ENCODE data around the gene FBLIM1. TPM values are rescaled to one million over a fixed set of nuclear protein-coding genes. Genes with fewer than 3 reads are reported as not detected.
"Not testable (repeated sequence)": the region's sequence is repeated elsewhere in the genome, so short reads cannot be mapped to it uniquely, and the experiment has no call there.

Gene FBLIM1
- total RNA-seq, 1 experiment from 2014 or later: 95.6 TPM

DNA sequence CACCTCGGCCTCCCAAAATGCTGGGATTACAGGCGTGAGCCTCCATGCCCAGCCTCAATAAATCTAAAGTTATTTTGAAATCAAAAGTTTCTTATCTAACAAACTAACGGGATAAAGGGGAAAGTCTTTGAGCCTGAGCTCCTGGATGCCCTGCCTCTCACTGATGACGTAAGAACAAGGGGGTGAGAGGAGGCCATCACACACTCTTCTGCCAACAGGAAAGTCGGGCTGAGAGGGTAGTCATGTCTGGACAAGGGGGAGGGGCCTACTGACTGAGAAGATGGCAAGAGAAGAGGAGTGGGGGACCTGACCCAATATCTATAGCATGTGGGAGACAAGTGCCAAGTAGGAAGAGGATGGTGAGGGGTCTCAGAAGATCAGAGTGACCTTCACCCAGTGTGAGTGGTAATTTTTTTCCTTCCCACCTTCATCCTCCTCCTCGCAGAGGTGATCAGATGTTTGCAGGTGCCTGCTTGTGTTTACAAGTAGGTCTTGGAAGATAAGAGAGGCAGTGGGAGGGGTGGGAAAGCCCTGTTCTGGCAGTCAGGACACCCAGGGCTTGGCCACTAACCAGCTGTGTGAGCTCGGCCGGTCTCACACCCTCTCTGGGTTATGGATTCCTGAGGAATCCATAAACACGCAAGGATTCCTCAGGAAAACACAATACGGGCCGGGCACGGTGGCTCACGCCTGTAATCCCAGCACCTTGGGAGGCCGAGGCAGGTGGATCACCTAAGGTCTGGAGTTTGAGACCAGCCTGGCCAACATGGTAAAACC is 39.2 kb downstream of the FBLIM1 start:
- DNase-seq: peak; percentile 17
- H3K4me3 ChIP-seq (ENCODE audit: insufficient read depth, low read depth, low read length): no peak overlapping the region
- no peaks in the 10 kb centered on the region for H3K27me3 ChIP-seq (ENCODE audit: control insufficient read depth, insufficient read depth, low read length)
- H3K36me3 ChIP-seq (replicated peaks; ENCODE audit: control insufficient read depth, insufficient read depth, low read length): no peaks in the 10 kb centered on the region

DNA sequence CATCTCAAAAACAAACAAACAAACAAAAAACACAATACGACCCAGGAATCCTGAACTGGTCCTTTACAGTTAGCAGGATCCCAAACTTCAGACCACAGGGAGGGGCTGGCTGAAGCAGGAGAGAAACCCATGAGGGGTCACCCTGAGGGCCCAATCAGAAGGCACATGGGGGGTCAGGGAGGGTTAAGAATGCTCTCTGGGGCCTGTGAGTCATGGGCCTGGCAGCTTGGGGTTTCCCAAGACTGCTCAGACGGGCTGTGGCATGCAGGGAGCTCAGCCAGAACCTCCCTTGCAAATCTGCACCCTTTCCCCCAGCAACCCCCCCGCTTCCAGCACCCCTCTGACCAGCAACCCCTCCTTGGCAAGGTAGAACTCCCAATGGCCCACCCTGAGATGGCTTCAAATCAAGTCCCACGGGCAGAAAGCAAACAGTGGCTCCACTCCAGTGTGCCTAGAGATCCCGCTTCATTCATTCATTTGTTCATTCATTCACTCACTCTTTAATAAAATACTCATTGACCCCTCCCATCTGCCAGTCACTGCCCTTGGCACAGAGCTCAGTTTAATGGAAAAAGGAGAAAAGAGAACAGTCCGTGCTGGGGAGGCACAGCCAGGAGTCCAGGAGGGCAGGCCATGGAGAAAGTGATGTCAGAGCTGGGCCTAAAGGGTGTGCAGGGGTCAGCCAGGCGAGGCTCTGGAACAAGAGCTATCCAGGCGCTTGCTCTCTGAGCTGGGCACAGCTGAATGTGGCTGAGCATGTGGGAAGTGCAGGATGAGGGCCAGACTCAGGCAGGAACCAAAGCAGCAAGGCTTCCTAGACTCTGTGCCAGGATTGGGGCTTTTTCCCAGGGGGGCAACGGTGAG is 40.6 kb downstream of the FBLIM1 start:
- Histone ChIP-seq H3K4me3 (ENCODE audit: insufficient read depth, low read depth, low read length) (no peak overlapping the region), H3K27me3 (ENCODE audit: control insufficient read depth, insufficient read depth, low read length) (no peaks in the 10 kb centered on the region), H3K36me3 (replicated peaks; ENCODE audit: control insufficient read depth, insufficient read depth, low read length) (no peaks in the 10 kb centered on the region)
- peak; percentile 70 for DNase-seq

DNA sequence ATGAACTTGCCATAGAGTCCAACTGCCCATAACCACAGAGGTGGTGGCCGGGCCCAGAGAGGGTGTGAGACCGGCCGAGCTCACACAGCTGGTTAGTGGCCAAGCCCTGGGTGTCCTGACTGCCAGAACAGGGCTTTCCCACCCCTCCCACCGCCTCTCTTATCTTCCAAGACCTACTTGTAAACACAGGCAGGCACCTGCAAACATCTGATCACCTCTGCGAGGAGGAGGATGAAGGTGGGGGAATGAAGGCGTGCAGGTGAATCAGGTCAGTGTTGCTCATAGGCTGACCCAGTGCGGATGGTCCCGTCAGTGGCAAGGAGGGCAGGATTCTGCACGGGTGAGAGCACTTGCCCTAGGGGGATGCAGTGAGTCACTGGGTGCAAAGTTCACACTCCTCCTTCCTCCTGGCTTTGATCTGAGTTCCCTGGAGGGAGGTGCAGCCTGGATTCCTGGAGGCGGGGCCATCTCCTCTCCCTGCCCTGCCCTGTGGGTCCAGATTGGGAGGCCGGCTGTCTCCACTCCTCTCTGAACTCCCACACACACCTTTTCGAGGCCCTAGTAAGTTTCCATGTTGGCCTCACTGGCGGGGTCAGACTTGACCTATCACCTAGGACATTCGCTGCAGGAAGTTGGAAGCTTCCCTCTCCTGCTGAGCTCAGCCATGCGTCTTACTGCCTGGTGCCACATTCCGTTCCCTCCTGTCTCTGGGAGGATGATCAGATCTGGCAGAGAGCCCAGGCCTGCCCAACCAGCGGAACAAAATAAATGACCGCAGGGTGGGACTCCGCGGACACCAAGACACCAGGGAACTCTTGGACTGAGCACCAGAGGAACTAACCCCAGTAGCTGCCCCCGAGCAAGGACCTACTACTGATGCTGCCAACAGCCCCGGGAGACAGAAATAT is 41.6 kb downstream of the FBLIM1 start:
- no peaks in the 10 kb centered on the region for H3K27me3 ChIP-seq (ENCODE audit: control insufficient read depth, insufficient read depth, low read length)
- peak; percentile 78 for DNase-seq
- H3K36me3 ChIP-seq (replicated peaks; ENCODE audit: control insufficient read depth, insufficient read depth, low read length): no peaks in the 10 kb centered on the region
- H3K4me3 ChIP-seq (ENCODE audit: insufficient read depth, low read depth, low read length): no peak overlapping the region

DNA sequence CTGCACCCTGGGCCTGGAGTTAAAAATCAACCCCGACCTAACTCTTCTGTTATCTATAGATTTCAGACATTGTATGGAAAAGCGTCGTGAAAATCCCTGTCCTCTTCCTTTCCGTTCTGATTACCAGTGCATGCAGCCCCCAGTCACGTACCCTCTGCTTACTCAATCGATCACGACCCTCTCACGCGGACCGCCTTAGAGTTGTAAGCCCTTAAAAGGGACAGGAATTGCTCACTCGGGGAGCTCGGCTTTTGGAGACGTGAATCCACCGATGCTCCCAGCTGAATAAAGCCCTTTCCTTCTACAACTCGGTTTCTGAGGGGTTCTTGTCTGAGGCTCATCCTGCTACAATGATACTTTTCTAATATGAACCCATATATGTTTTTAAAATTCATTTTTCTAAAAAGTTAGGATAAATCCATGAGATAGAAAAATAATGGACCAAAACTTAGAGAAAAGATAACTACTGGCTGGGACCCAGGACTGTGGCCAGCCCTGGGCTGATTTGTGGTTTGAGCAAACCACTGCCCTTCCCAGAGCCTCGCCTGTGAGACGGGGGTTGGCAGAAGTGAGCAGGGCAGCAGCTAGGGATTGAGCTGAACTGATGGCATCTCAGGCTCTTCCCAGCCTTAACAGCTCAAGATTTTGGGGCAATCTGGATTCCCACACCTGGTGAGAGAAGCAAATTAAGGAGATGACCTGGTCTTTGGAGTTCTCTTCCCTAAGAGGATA is 43.8 kb downstream of the FBLIM1 start:
- no peaks in the 10 kb centered on the region for H3K27me3 ChIP-seq (ENCODE audit: control insufficient read depth, insufficient read depth, low read length)
- no peaks in the 10 kb centered on the region for H3K36me3 ChIP-seq (replicated peaks; ENCODE audit: control insufficient read depth, insufficient read depth, low read length)
- peak; percentile 4 for DNase-seq
- H3K4me3 ChIP-seq (ENCODE audit: insufficient read depth, low read depth, low read length): no peak overlapping the region

DNA sequence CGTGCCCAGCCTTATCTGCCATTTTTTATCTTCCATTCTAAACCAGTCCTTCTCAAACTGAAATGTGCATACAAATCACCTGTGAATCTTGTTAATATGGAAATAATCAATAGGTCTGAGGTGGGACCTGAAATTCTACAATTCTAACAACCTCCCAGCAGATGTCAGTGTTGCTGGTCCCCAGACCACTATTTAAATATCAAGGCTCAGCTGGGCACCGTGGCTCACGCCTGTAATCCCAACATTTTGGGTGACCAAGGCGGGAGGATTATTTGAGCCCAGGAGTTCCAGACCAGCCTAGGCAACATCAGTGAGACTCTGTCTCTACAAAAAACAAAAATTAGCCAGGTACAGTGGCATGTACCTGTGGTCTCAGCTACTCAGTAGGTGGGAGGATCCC is 44.8 kb downstream of the FBLIM1 start:
- no peaks in the 10 kb centered on the region for H3K27me3 ChIP-seq (ENCODE audit: control insufficient read depth, insufficient read depth, low read length)
- peak; percentile 74 for DNase-seq
- H3K36me3 ChIP-seq (replicated peaks; ENCODE audit: control insufficient read depth, insufficient read depth, low read length): no peaks in the 10 kb centered on the region
- H3K4me3 ChIP-seq (ENCODE audit: insufficient read depth, low read depth, low read length): no peak overlapping the region

DNA sequence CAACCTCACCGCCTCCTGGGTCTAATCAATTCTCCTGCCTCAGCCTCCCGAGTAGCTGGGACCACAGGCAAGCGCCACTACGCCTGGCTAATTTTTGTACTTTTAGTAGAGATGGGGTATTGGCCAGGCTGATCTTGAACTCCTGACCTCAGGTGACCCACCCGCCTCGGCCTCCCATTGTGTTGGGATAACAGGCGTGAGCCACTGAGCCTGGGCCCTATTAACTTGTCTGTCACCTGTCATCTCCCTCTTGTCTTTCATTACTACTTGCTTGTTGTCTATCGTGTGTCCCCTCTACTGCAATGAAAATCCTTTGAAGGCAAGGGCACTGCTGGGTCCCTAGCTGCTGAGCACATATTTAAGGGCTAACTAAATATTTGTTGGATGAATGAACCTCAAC is 45.5 kb downstream of the FBLIM1 start:
- no peaks in the 10 kb centered on the region for H3K27me3 ChIP-seq (ENCODE audit: control insufficient read depth, insufficient read depth, low read length)
- peak; percentile 4 for DNase-seq
- H3K36me3 ChIP-seq (replicated peaks; ENCODE audit: control insufficient read depth, insufficient read depth, low read length): no peaks in the 10 kb centered on the region
- no peak overlapping the region for H3K4me3 ChIP-seq (ENCODE audit: insufficient read depth, low read depth, low read length)

DNA sequence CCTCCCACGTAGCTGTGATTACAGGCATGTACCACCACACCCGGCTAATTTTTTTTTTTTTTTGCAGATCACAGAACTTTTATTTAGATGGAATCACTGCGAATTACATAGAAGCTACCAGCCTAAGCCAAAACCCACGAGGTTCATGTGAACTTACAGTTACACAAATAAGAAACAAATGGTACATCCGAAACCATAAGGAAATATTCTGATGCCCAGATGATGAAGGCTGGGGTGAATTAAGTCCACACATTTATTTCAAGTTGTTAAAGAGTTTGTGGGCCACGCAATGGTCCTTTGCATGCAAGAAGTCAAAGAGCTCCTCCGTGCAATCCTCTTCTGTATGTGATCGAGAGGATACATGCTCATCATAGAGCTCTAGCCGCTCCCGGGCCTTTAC is 48.5 kb downstream of the FBLIM1 start:
- Histone ChIP-seq H3K4me3 (ENCODE audit: insufficient read depth, low read depth, low read length) (no peak overlapping the region), H3K36me3 (replicated peaks; ENCODE audit: control insufficient read depth, insufficient read depth, low read length) (no peaks in the 10 kb centered on the region), H3K27me3 (ENCODE audit: control insufficient read depth, insufficient read depth, low read length) (no peaks in the 10 kb centered on the region)
- no peak for DNase-seq

DNA sequence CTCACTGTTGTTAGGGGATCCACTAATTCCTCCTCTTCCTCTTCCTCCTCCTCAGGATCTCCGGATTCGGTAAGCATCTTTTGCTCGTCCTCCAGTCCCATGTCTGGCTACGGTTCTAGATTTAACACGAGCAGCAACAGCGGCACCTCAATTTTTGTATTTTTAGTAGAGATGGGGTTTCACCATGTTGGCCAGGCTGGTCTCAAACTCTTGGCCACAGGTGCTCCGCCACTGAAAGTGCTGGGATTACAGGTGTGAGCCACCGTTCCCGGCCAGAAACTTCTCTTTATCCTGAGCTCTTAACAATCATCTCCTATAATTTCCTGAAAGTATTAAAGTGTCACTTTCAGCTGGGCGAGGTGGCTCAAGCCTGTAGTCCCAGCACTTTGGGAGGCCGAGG is 49.0 kb downstream of the FBLIM1 start, which contains the start of gene UQCRHL:
Gene UQCRHL, minus strand, starts transcription at position 101 of the 400 bp plus-strand sequence. Its CDS starts 0 bp downstream, at position 101.
- not testable (repeated sequence) for DNase-seq; H3K27me3 ChIP-seq (ENCODE audit: control insufficient read depth, insufficient read depth, low read length)

DNA sequence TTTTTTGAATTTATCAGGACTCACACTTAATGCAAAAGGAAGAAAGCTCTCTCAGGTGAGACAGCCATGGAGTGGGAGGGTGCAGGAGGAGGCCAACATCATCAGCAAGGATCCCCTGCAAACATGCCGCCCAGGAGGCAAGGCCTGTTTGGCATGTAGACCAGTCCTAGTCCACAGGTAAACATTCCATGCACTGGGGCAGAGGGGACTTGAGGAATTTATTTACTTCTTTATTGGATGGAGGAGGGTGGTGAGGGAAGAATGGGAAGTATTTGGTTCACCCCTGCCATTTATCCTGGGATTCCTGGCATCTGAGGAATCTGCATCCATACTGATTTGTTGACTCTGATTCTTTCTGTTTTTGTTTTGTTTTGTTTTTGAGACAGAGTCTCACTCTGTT is 50.4 kb downstream of the FBLIM1 start:
- Histone ChIP-seq H3K27me3 (ENCODE audit: control insufficient read depth, insufficient read depth, low read length) (no peaks in the 10 kb centered on the region), H3K4me3 (ENCODE audit: insufficient read depth, low read depth, low read length) (no peak overlapping the region), H3K36me3 (replicated peaks; ENCODE audit: control insufficient read depth, insufficient read depth, low read length) (no peaks in the 10 kb centered on the region)
- DNase-seq: peak; percentile 40

More for the DNA sequence above, 49.0 kb downstream of the FBLIM1 start, which contains the start of gene UQCRHL:
- not testable (repeated sequence) for H3K36me3 ChIP-seq (replicated peaks; ENCODE audit: control insufficient read depth, insufficient read depth, low read length); H3K4me3 ChIP-seq (ENCODE audit: insufficient read depth, low read depth, low read length)

DNA sequence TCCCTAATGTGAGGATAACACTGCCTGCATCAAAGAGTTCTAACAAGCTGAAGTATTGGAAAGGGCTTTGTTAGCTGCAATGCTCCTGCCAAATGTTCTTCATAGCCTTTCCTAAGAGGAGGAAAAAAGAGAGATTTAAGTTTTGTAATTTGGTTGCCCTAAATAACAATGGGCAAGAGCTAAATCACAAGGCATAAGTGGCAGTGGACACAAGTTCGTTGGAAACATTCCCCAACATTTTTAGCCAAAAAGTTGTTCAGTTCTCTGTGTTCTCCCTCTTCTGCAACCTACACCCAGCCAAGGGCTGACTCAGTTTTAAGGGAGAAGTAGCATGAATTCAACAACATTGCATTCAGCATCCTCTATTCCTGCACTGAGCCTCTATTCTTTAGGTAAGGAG is 51.5 kb downstream of the FBLIM1 start:
- Histone ChIP-seq H3K27me3 (ENCODE audit: control insufficient read depth, insufficient read depth, low read length) (no peaks in the 10 kb centered on the region), H3K4me3 (ENCODE audit: insufficient read depth, low read depth, low read length) (no peak overlapping the region), H3K36me3 (replicated peaks; ENCODE audit: control insufficient read depth, insufficient read depth, low read length) (no peaks in the 10 kb centered on the region)
- no peak for DNase-seq

DNA sequence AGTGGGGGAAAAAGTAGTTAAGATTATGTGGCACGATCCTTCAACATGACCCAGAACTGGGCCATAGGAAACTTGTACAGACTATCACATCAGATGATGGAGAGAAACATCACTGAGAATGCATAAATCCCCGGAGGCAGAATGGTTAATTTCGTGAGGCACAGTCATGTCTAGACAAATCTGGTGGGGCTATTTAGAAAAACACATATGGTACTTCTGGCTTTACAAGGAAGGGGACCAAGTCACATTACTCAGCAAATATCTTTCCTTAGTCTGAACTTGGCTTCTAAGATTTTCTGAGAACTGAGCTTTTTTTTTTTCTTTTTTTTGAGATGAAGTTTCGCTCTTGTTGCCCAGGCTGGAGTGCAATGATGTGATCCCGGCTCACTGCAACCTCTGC is 58.1 kb downstream of the FBLIM1 start:
- no peak overlapping the region for H3K4me3 ChIP-seq (ENCODE audit: insufficient read depth, low read depth, low read length)
- no peaks in the 10 kb centered on the region for H3K27me3 ChIP-seq (ENCODE audit: control insufficient read depth, insufficient read depth, low read length)
- no peak for DNase-seq
- no peaks in the 10 kb centered on the region for H3K36me3 ChIP-seq (replicated peaks; ENCODE audit: control insufficient read depth, insufficient read depth, low read length)

DNA sequence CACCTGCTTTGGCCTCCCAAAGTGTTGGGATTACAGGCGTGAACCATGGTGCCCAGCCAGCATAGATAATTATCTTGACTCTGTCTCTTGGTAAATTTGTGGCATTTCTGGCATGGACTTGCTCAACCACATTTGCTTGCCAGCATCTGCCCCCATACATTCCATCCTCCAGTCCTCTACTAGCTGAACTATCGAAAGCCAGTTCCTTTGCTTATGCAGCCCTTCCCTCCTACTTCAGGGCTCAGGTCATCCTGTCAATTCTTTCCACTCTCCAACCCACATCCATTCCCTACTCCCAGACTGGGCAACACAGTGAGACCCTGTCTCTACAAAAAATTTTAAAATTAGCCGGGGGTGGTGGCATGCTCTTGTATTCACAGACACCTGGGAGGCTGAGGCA is 61.9 kb downstream of the FBLIM1 start:
- DNase-seq: no peak
- H3K36me3 ChIP-seq (replicated peaks; ENCODE audit: control insufficient read depth, insufficient read depth, low read length): no peaks in the 10 kb centered on the region
- H3K27me3 ChIP-seq (ENCODE audit: control insufficient read depth, insufficient read depth, low read length): no peaks in the 10 kb centered on the region
- no peak overlapping the region for H3K4me3 ChIP-seq (ENCODE audit: insufficient read depth, low read depth, low read length)

DNA sequence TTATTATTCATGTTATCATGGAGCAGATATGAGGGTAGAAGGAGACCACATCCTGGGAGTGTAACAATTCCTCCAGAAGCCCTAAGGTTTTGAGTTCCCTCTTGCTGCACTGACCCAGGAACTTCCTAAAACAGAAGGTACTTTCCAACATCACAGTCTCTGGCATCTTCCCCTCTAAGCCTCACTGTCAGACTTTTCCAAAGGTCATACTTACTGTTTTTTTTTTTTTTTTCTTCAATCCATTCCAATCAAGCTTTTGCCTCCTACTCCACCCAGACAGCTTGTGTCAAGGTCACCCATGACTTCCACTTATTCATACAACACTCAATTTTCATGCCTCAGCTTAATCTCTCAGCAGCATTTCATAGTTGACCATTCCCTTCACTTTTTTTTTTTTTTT is 67.2 kb downstream of the FBLIM1 start:
- no peaks in the 10 kb centered on the region for H3K36me3 ChIP-seq (replicated peaks; ENCODE audit: control insufficient read depth, insufficient read depth, low read length)
- H3K4me3 ChIP-seq (ENCODE audit: insufficient read depth, low read depth, low read length): no peak overlapping the region
- DNase-seq: peak; percentile 9
- no peaks in the 10 kb centered on the region for H3K27me3 ChIP-seq (ENCODE audit: control insufficient read depth, insufficient read depth, low read length)

Measured in H7 (cell line).